ENCODE measurements around the gene EFS. TPM values are rescaled to one million over a fixed set of nuclear protein-coding genes. Genes with fewer than 3 reads are reported as not detected.

EFS gene
- total and polyA plus RNA-seq, 2 experiments from 2014 or later: 9.7 to 21.9 TPM

DNA sequence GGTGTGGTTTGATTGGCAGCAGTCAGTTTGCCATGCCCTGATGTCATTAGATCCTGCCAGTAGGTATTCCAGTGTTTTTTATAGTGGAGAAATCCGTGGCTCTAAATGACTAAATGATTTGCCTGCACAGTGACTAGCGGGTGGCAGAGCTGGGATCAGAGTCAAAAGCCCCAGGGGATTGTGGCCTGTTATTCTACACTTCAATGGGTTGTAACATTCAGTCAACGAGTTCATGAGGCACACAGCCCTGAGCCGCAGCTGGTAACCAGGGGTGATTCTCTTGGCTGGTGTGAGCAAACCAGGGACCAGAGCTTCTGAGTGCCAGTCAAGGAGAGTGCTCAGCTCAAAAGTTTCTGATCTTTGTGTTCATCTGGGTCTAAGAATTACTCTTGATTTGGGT, 41.3 kb upstream of the EFS start:
- Histone ChIP-seq H3K4me2 (no peak overlapping the region), H3K4me1 (ENCODE audit: insufficient read depth) (no peaks in the 10 kb centered on the region), H4K20me1 (ENCODE audit: insufficient read depth, poor library complexity, severe bottlenecking) (no peaks in the 10 kb centered on the region), H3K36me3 (replicated peaks; ENCODE audit: insufficient read depth, low read depth) (no peaks in the 10 kb centered on the region), H2AFZ (no peak overlapping the region), H3K9me3 (ENCODE audit: low read depth) (no peaks in the 10 kb centered on the region), H3K27ac (no peak overlapping the region), H3K4me3 (no peak overlapping the region), H3K79me2 (no peaks in the 10 kb centered on the region), H3K9me2 (replicated peaks; ENCODE audit: insufficient read depth) (no peaks in the 10 kb centered on the region), H3K27me3 (no peaks in the 10 kb centered on the region)
- TF ChIP-seq, protein P1, sequence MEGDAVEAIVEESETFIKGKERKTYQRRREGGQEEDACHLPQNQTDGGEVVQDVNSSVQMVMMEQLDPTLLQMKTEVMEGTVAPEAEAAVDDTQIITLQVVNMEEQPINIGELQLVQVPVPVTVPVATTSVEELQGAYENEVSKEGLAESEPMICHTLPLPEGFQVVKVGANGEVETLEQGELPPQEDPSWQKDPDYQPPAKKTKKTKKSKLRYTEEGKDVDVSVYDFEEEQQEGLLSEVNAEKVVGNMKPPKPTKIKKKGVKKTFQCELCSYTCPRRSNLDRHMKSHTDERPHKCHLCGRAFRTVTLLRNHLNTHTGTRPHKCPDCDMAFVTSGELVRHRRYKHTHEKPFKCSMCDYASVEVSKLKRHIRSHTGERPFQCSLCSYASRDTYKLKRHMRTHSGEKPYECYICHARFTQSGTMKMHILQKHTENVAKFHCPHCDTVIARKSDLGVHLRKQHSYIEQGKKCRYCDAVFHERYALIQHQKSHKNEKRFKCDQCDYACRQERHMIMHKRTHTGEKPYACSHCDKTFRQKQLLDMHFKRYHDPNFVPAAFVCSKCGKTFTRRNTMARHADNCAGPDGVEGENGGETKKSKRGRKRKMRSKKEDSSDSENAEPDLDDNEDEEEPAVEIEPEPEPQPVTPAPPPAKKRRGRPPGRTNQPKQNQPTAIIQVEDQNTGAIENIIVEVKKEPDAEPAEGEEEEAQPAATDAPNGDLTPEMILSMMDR (IDR thresholded peaks at IDR 0.05; ENCODE audit: poor library complexity): no peak
- TF ChIP-seq EZH2phosphoT487 (IDR thresholded peaks at IDR 0.05; ENCODE audit: low read depth, severe bottlenecking, unreplicated experiment) (no peak), EZH2 (IDR thresholded peaks at IDR 0.05; ENCODE audit: borderline replicate concordance) (no peak)
- 62% methylated on average over 4 of the region's 4 CpGs for WGBS (ENCODE audit: low lambda C conversion rate, missing lambda C conversion rate)
- no peak for DNase-seq (ENCODE audit: low spot score)

GRCh38 chr14:23405516-23406025, 40.6 kb upstream of the EFS start:
- Histone ChIP-seq H3K9me3 (ENCODE audit: low read depth) (no peaks in the 10 kb centered on the region), H3K4me2 (no peak overlapping the region), H3K36me3 (replicated peaks; ENCODE audit: insufficient read depth, low read depth) (no peaks in the 10 kb centered on the region), H3K27me3 (no peaks in the 10 kb centered on the region), H3K4me1 (ENCODE audit: insufficient read depth) (no peaks in the 10 kb centered on the region), H2AFZ (no peak overlapping the region), H3K9me2 (replicated peaks; ENCODE audit: insufficient read depth) (no peaks in the 10 kb centered on the region), H3K4me3 (no peak overlapping the region), H3K79me2 (no peaks in the 10 kb centered on the region), H4K20me1 (ENCODE audit: insufficient read depth, poor library complexity, severe bottlenecking) (no peaks in the 10 kb centered on the region), H3K27ac (no peak overlapping the region)
- DNase-seq (ENCODE audit: low spot score): no peak
- no peak for TF ChIP-seq EZH2phosphoT487 (IDR thresholded peaks at IDR 0.05; ENCODE audit: low read depth, severe bottlenecking, unreplicated experiment)
- TF ChIP-seq EZH2 (IDR thresholded peaks at IDR 0.05; ENCODE audit: borderline replicate concordance): no peak
- TF ChIP-seq, protein P1 (IDR thresholded peaks at IDR 0.05; ENCODE audit: poor library complexity): no peak
- 97% methylated on average over 12 of the region's 13 CpGs for WGBS (ENCODE audit: low lambda C conversion rate, missing lambda C conversion rate)

GRCh38 chr14:23405096-23405495, 40.1 kb upstream of the EFS start:
- no peaks in the 10 kb centered on the region for H3K9me2 ChIP-seq (replicated peaks; ENCODE audit: insufficient read depth)
- no peaks in the 10 kb centered on the region for H3K79me2 ChIP-seq
- no peak overlapping the region for H3K27ac ChIP-seq
- H3K27me3 ChIP-seq: no peaks in the 10 kb centered on the region
- no peak for DNase-seq (ENCODE audit: low spot score)
- WGBS (ENCODE audit: low lambda C conversion rate, missing lambda C conversion rate): 80% methylated on average over 10 of the region's 10 CpGs
- no peaks in the 10 kb centered on the region for H3K9me3 ChIP-seq (ENCODE audit: low read depth)
- H3K36me3 ChIP-seq (replicated peaks; ENCODE audit: insufficient read depth, low read depth): no peaks in the 10 kb centered on the region
- H3K4me3 ChIP-seq: no peak overlapping the region
- H3K4me2 ChIP-seq: no peak overlapping the region
- TF ChIP-seq EZH2 (IDR thresholded peaks at IDR 0.05; ENCODE audit: borderline replicate concordance): no peak
- no peak for TF ChIP-seq EZH2phosphoT487 (IDR thresholded peaks at IDR 0.05; ENCODE audit: low read depth, severe bottlenecking, unreplicated experiment)
- TF ChIP-seq, protein P1 (IDR thresholded peaks at IDR 0.05; ENCODE audit: poor library complexity): no peak
- H4K20me1 ChIP-seq (ENCODE audit: insufficient read depth, poor library complexity, severe bottlenecking): no peaks in the 10 kb centered on the region
- H3K4me1 ChIP-seq (ENCODE audit: insufficient read depth): no peaks in the 10 kb centered on the region
- H2AFZ ChIP-seq: no peak overlapping the region
